CD4-positive, alpha-beta T cell (primary cell): ENCODE results near the gene EPGN. TPM values are rescaled to one million over a fixed set of nuclear protein-coding genes. Genes with fewer than 3 reads are reported as not detected.

Experiments used
- ATAC-seq: fragments of 200-7000 bp; cut with Tn5 transposase; one replicate; pipeline ENCODE4 v1.10.0; 2022; ENCODE audit warnings: mild to moderate bottlenecking; ENCODE audit not compliant: poor library complexity
- CTCF ChIA-PET: fragments of 350-600 bp; sonication (Branson Sonifier 250); formaldehyde crosslinking; loops from one replicate; lab custom pipeline; 2021; ENCODE audit warnings: antibody characterized with exemption, inconsistent platforms; lab: Charles Lee
- POLR2A ChIA-PET: fragments of 350-600 bp; sonication (Branson Sonifier 250); formaldehyde crosslinking; loops from one replicate; lab custom pipeline; 2021; ENCODE audit warnings: antibody characterized with exemption, inconsistent platforms; lab: Charles Lee
- DNase-seq, 14 experiments: peaks; one replicate each; pipeline ENCODE4 v3.0.0-alpha.2; 2013 to 2020; ENCODE audit warnings: mixed read lengths in 2 of 14
- H3K27ac ChIP-seq, 2 donors: one replicate each; pipeline versions ENCODE4 v1.5.1 to v1.7.0; 2013; ENCODE audit warnings: low read length in 2 of 2, low read depth in 1 of 2, mild to moderate bottlenecking in 1 of 2
- H3K27me3 ChIP-seq, 2 experiments: 1 replicate in 1 of 2; 2 replicates in 1 of 2; pipeline versions ENCODE4 v1.6.1 to v1.7.0; 2013; ENCODE audit warnings: low read length in 2 of 2, control low read depth in 1 of 2, mild to moderate bottlenecking in 1 of 2, moderate library complexity in 1 of 2; ENCODE audit not compliant: insufficient read depth in 2 of 2, control insufficient read depth in 1 of 2
- H3K36me3 ChIP-seq: one replicate; pipeline ENCODE4 v1.6.1; 2013; ENCODE audit warnings: low read length, control low read depth; ENCODE audit not compliant: insufficient read depth
- H3K4me1 ChIP-seq: one replicate; pipeline ENCODE4 v1.6.1; 2013; ENCODE audit warnings: low read length, control low read depth; ENCODE audit not compliant: insufficient read depth
- H3K4me3 ChIP-seq: one replicate; pipeline ENCODE4 v1.5.1; 2013; ENCODE audit warnings: mild to moderate bottlenecking, low read length, moderate library complexity
- H3K9me3 ChIP-seq, 2 experiments: 1 replicate in 1 of 2; 2 replicates in 1 of 2; pipeline versions ENCODE4 v1.6.1 to v1.7.0; 2013; ENCODE audit warnings: low read length in 2 of 2, mild to moderate bottlenecking in 2 of 2, control low read depth in 1 of 2, moderate library complexity in 1 of 2; ENCODE audit not compliant: control insufficient read depth in 1 of 2, insufficient read depth in 1 of 2
- H3K27ac Mint-ChIP-seq: one replicate; pipeline ENCODE4 v1.8.0; 2020; ENCODE audit warnings: mixed read lengths
- H3K27me3 Mint-ChIP-seq: one replicate; pipeline ENCODE4 v1.8.0; 2021; ENCODE audit warnings: mixed read lengths
- H3K36me3 Mint-ChIP-seq: one replicate; pipeline ENCODE4 v1.8.0; 2021; ENCODE audit warnings: low read depth, mixed read lengths
- H3K4me1 Mint-ChIP-seq: one replicate; pipeline ENCODE4 v1.8.0; 2021; ENCODE audit warnings: low read depth, mixed read lengths
- H3K4me3 Mint-ChIP-seq: one replicate; pipeline ENCODE4 v1.8.0; 2020; ENCODE audit warnings: mild to moderate bottlenecking, mixed read lengths
- H3K9me3 Mint-ChIP-seq: one replicate; pipeline ENCODE4 v1.8.0; 2020; ENCODE audit warnings: mixed read lengths
- CTCF ChIP-seq: fragments of 200-600 bp; IDR thresholded peaks from one replicate; pipeline ENCODE4 v1.8.0; 2022; ENCODE audit warnings: antibody characterized with exemption, mild to moderate bottlenecking
- intact Hi-C, 2 experiments: fragments of 100-400 bp; cut with DNase I in 1 of 2; cut with micrococcal nuclease in 1 of 2; formaldehyde crosslinking; loops; one replicate each; pipeline versions ENCODE4 v1.15.1 to v1.9.0; 2023 to 2025; cut with DNase I, micrococcal nuclease
- total RNA-seq, 174 experiments: library from RNA in 2 of 174; stranded (reverse) in 2 of 174; gene quantifications; one replicate each; pipeline ENCODE4 v1.2.3 and lab custom pipeline; 2021 to 2026

EPGN gene
- total RNA-seq, 2 experiments from 2014 or later = 3.7 to 5.9 TPM

- no peak overlapping the region for H3K4me3 ChIP-seq
Measured at GRCh38 chr4:74365761-74366160, 57.5 kb downstream of the EPGN start.

More at GRCh38 chr4:74365761-74366160, 57.5 kb downstream of the EPGN start:
- H3K36me3 ChIP-seq = no peaks in the 10 kb centered on the region
- ATAC-seq = no peak
- H3K27ac Mint-ChIP-seq = no peak overlapping the region
- no peak overlapping the region for H3K4me3 Mint-ChIP-seq
- POLR2A ChIA-PET = no interaction called here
- peaks cover 20 to 48% of the 10 kb centered on the region in 2 experiments for H3K27me3 ChIP-seq
- H3K4me1 ChIP-seq = peaks cover 10% of the 10 kb centered on the region
- intact Hi-C loops = no loop called here
- CTCF ChIA-PET = no interaction called here
- H3K9me3 Mint-ChIP-seq = no peaks in the 10 kb centered on the region
- peaks cover 18% of the 10 kb centered on the region for H3K4me1 Mint-ChIP-seq
- DNase-seq = no peak
- no peaks in the 10 kb centered on the region for H3K36me3 Mint-ChIP-seq
- H3K27me3 Mint-ChIP-seq = peaks cover 56% of the 10 kb centered on the region
- H3K9me3 ChIP-seq = peaks cover 0 to 4% of the 10 kb centered on the region in 2 experiments
- TF ChIP-seq CTCF = no peak
- no peak overlapping the region for H3K27ac ChIP-seq

Other genes starting within 250 kb of the EPGN start
- 1 to 10 TPM; 3.4 to 3.8 TPM for gene CXCL2, start 209.3 kb upstream of the EPGN start, total RNA-seq
- gene MTHFD2L, start 150.4 kb upstream of the EPGN start, total RNA-seq = 10 to 100 TPM; 13.7 to 14.4 TPM
- under 1 TPM; 0.58 to 0.59 TPM for gene EREG, start 56.7 kb downstream of the EPGN start, total RNA-seq
- gene AREG, start 136.7 kb downstream of the EPGN start, total RNA-seq = 10 to 100 TPM; 57.9 to 63.8 TPM